ENCODE measurements around the gene TNS1.

The TNS1 gene

GRCh38 chr2:218043100-218043499 is 40.3 kb upstream of the TNS1 start:
- DNase-seq = no peak
- no peaks in the 10 kb centered on the region for H3K9me3 ChIP-seq
- no peaks in the 10 kb centered on the region for H3K4me1 ChIP-seq
- no peak overlapping the region for H3K4me3 ChIP-seq (ENCODE audit: low read depth, low read length)
- H3K27me3 ChIP-seq = no peaks in the 10 kb centered on the region
- TF ChIP-seq, protein P1, sequence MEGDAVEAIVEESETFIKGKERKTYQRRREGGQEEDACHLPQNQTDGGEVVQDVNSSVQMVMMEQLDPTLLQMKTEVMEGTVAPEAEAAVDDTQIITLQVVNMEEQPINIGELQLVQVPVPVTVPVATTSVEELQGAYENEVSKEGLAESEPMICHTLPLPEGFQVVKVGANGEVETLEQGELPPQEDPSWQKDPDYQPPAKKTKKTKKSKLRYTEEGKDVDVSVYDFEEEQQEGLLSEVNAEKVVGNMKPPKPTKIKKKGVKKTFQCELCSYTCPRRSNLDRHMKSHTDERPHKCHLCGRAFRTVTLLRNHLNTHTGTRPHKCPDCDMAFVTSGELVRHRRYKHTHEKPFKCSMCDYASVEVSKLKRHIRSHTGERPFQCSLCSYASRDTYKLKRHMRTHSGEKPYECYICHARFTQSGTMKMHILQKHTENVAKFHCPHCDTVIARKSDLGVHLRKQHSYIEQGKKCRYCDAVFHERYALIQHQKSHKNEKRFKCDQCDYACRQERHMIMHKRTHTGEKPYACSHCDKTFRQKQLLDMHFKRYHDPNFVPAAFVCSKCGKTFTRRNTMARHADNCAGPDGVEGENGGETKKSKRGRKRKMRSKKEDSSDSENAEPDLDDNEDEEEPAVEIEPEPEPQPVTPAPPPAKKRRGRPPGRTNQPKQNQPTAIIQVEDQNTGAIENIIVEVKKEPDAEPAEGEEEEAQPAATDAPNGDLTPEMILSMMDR (IDR thresholded peaks at IDR 0.05; ENCODE audit: low read depth, low read length) = no peak
- H3K36me3 ChIP-seq = no peaks in the 10 kb centered on the region

DNA sequence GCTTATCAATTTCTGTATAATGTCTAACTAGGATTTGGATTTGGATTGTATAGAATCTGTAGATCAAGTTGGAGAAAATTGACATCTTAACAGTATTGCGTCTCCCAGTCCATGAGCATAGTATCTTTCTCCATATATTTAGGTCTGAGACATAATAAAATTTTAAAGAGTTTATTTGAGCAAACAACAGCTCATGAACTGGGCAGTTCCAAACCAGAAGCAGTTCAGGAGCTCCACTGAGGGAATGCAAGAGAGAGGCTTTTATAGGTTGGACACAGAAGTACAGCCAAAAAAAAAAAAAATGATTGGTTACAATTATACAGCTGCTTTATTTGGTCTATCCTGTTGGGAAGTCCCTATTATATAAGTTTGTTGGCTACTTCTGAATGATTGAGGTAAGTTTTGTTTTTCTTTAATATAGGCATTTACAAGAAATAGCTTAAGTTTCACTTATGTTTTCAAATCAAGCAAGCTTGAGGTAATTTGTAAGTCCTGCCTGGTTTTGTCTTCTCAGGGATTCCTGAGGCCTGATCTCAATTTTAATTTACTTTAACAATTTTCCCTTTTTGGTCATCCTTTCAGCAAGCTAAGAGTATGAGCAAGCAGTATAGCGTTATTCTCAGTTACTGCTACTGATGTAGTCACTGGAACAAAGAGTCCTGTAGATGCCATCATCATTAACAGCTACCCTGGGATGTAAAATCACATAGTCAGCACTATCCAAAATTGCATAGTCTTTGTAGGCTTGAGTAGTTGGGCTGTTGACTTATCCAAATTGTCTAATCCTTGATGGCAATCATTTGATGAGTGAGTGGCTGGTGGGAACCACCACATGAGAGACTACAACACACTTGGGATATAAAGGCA is 38.7 kb upstream of the TNS1 start:
- DNase-seq = no peak

GRCh38 chr2:218040883-218041282 is 38.1 kb upstream of the TNS1 start:
- H3K27me3 ChIP-seq = no peaks in the 10 kb centered on the region

More for the DNA sequence above, 38.7 kb upstream of the TNS1 start:
- Histone ChIP-seq H3K4me1 (no peaks in the 10 kb centered on the region), H3K4me3 (ENCODE audit: low read depth, low read length) (no peak overlapping the region), H3K27me3 (no peaks in the 10 kb centered on the region), H3K36me3 (no peaks in the 10 kb centered on the region), H3K9me3 (no peaks in the 10 kb centered on the region)
- TF ChIP-seq, protein P1 (IDR thresholded peaks at IDR 0.05; ENCODE audit: low read depth, low read length) = no peak

DNA sequence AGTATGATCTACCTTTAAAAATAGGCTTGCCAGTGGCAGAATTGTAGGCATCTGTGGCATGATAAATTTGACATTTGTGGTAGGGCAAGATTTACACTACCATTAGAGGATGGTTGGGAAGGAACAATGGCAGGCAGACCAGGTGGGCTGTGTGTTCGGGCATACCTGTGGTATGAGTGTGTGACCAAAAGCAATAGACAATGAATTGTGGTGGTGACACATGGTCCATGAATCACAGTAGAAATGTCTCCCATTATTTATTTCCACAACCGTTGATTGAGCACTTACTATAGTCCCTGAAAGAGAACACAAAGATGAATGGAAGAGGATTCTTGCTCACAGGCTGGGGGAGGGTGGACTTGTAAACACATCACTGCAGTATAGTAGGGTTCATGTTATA is 36.4 kb upstream of the TNS1 start:
- no peaks in the 10 kb centered on the region for H3K9me3 ChIP-seq
- no peak overlapping the region for H3K4me3 ChIP-seq (ENCODE audit: low read depth, low read length)
- H3K36me3 ChIP-seq = no peaks in the 10 kb centered on the region
- no peak for DNase-seq
- TF ChIP-seq, protein P1 (IDR thresholded peaks at IDR 0.05; ENCODE audit: low read depth, low read length) = no peak
- no peaks in the 10 kb centered on the region for H3K27me3 ChIP-seq
- peaks cover 4% of the 10 kb centered on the region for H3K4me1 ChIP-seq

More at GRCh38 chr2:218040883-218041282, 38.1 kb upstream of the TNS1 start:
- TF ChIP-seq, protein P1 (IDR thresholded peaks at IDR 0.05; ENCODE audit: low read depth, low read length) = no peak
- Histone ChIP-seq H3K4me3 (ENCODE audit: low read depth, low read length) (no peak overlapping the region), H3K4me1 (no peaks in the 10 kb centered on the region), H3K9me3 (no peaks in the 10 kb centered on the region), H3K36me3 (no peaks in the 10 kb centered on the region)
- DNase-seq = no peak

DNA sequence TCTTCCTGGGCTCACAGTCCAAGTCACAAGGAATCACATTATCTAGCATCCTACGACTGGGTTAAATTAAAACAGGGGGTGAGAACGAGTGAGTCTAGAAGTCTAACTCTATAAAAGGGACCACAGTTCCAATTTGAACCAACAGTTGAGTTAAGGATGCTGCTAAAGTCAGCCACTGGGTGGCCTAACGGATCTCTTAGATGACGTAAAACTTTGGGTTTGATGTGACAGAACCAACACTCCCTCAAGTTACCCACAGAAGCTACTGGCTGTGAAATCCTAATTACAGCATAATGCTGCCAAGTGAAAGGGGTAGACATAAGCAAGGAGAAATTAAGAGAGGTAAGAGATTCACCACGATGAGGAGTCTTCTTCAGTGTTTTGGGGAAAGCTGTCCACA is 33.6 kb upstream of the TNS1 start:
- TF ChIP-seq, protein P1 (IDR thresholded peaks at IDR 0.05; ENCODE audit: low read depth, low read length) = peak; percentile 14; the same call in 1 of the 2 replicates
- DNase-seq = no peak
- Histone ChIP-seq H3K27me3 (no peaks in the 10 kb centered on the region), H3K4me3 (ENCODE audit: low read depth, low read length) (no peak overlapping the region), H3K36me3 (no peaks in the 10 kb centered on the region), H3K9me3 (no peaks in the 10 kb centered on the region), H3K4me1 (peaks cover 31% of the 10 kb centered on the region)

DNA sequence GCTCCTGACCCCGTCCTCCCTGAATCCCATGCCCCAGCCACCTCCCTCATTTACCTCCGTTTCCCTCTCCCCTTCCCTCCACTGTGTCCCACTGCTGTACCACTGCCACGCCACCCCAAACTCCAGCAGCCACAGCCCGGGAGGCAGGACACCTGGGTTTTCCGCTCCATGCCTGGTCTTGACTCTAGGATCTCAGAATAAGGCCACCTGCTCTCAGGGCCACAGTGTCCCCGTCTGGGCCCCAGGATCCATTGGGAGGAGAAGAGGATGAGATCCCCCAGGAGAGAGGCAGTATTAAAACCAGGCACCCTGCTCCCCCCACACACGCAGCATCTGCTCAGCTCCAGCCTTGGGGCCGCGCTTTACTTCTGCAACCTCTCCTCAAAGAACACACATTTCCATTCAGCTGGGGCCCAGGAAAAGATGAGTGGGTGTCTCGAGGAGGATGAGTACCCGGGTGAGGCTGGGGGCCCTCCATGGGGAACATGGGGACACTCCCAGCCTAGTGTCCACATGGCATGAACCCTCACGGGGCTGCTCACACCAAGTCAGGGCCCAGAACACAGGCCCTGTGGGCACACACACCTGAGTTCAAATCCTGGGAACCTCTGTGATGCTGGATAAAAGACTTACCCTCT is 32.8 kb upstream of the TNS1 start:
- Histone ChIP-seq H3K27me3 (no peaks in the 10 kb centered on the region), H3K4me3 (ENCODE audit: low read depth, low read length) (no peak overlapping the region), H3K9me3 (no peaks in the 10 kb centered on the region)

More for the DNA sequence above, 32.8 kb upstream of the TNS1 start:
- Histone ChIP-seq H3K4me1 (peaks cover 32% of the 10 kb centered on the region), H3K36me3 (no peaks in the 10 kb centered on the region)
- TF ChIP-seq, protein P1 (IDR thresholded peaks at IDR 0.05; ENCODE audit: low read depth, low read length) = no peak
- no peak for DNase-seq

Data from BE2C (cell line).